G401 (cell line): ENCODE results near the gene SRL. TPM values are rescaled to one million over a fixed set of nuclear protein-coding genes. Genes with fewer than 3 reads are reported as not detected.
"Not testable (repeated sequence)": the region's sequence is repeated elsewhere in the genome, so short reads cannot be mapped to it uniquely, and the experiment has no call there.

ENCODE experiments used
- DNase-seq: peaks from one replicate; pipeline ENCODE4 v3.0.0-alpha.2; 2015; ENCODE audit warnings: low spot score
- in situ Hi-C: cut with HindIII; loops from 2 replicates; pipeline ENCODE4 v1.10.0; 2016; ENCODE audit warnings: low sequenced_read_pairs, mixed read lengths
- total RNA-seq: library from RNA; depleted of rRNA; stranded (reverse); fragments of >200 nt; shearing (Covaris generic); gene quantifications from 2 replicates; pipeline ENCODE4 v1.2.3, GENCODE V29; 2014

The SRL gene
- total RNA-seq, 1 experiment from 2014 or later: 0.07 TPM

GRCh38 chr16:4180511-4180910 is 61.4 kb downstream of the SRL start:
- DNase-seq: no peak

DNA sequence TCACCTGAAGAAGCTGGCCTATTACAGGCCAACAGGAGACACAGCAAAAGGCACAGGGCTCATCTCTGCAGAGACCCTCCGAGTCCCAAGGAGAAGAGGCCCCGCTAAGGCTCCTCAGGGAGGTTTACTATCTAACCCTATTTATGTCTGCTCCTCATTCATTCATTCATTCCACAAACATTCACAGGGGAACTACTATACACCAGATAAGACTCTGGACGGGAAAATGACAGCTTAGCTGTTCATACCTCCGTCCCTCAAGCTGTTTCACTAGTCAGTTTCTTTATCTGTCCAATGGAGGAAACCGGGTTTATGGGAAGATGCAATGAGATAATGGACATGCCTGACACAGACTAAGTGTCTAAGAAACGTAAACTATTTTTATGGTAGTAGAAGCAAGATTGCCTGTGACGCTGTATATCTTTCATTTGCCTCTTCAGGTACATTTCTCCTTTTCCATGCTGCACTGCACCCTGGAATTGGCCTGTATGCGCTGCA is 62.1 kb downstream of the SRL start:
- DNase-seq: no peak
- in situ Hi-C loops: no loop called here

More at GRCh38 chr16:4180511-4180910, 61.4 kb downstream of the SRL start:
- in situ Hi-C loops: no loop called here

- no peak for DNase-seq
- in situ Hi-C loops: no loop called here
Observed at GRCh38 chr16:4179020-4179419, 62.9 kb downstream of the SRL start.

DNA sequence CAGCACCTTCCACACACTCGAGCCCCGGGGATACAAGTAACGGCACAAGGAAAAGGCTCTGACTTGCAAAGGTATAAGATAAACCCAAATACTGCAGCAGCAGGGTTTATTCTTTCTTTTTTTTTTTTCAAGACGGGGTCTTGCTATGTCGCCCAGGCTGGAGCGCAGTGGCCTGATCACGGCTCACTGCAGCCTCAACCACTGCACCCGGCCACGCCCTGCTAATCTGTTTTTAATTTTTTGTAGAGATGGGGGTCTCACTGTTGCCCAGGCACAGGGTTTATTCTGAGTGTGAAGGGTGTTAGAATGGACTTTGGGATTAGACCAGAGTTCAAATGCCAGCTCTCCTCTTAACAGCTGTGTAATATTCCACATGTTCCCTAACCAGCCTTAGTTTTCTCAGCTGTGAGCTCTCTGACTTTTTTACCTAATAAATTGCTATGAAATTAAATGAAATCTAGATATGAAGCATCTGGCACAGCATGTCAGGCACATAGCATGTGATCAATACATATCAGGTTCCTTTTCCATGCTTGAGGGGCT is 63.3 kb downstream of the SRL start:
- in situ Hi-C loops: no loop called here
- DNase-seq: no peak

- DNase-seq: no peak
- in situ Hi-C loops: no loop called here
Observed at GRCh38 chr16:4176906-4177417, 64.9 kb downstream of the SRL start.

DNA sequence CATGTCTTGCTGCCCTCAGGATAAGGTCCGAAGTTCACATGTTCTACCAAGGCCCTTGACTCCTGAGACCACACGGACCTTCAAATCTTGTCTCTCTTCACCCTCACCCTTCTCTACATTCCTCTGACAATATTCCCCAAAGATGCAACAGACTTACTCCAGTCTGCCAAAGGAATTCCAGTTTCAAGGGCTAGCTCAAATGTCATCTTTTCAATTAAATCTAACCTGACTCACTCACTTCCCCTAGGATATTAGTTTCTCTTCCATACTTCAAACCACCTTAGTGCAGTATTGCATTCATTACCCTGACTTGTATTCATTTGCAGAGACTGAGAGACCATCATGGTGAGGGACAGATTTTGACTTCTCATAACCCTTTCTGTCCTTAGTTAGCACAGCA is 66.0 kb downstream of the SRL start:
- in situ Hi-C loops: no loop called here

DNA sequence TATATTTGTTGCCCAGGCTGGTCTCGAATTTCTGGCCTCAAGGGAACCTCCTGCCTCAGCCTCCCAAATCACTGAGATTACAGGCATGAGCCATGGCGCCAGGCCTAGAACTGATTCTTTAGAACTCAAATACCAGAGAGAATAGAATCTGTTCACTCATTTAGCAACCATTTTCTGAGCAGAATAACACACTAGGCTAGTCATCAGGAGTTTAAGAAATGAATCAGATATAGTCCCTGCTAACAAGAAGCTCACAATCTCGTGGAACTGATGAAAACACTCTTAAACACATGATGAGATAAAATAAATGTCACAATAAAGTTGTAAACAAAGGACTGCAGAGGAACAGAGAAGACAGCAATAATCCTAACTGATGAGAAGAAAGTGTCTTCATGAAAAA is 69.8 kb downstream of the SRL start:
- no peak for DNase-seq
- in situ Hi-C loops: no loop called here

More for the DNA sequence above, 66.0 kb downstream of the SRL start:
- DNase-seq: no peak

- DNase-seq: no peak
- in situ Hi-C loops: no loop called here
Observed at GRCh38 chr16:4169415-4169814, 72.5 kb downstream of the SRL start.

- in situ Hi-C loops: no loop called here
Observed at GRCh38 chr16:4166821-4167220, 75.1 kb downstream of the SRL start.

DNA sequence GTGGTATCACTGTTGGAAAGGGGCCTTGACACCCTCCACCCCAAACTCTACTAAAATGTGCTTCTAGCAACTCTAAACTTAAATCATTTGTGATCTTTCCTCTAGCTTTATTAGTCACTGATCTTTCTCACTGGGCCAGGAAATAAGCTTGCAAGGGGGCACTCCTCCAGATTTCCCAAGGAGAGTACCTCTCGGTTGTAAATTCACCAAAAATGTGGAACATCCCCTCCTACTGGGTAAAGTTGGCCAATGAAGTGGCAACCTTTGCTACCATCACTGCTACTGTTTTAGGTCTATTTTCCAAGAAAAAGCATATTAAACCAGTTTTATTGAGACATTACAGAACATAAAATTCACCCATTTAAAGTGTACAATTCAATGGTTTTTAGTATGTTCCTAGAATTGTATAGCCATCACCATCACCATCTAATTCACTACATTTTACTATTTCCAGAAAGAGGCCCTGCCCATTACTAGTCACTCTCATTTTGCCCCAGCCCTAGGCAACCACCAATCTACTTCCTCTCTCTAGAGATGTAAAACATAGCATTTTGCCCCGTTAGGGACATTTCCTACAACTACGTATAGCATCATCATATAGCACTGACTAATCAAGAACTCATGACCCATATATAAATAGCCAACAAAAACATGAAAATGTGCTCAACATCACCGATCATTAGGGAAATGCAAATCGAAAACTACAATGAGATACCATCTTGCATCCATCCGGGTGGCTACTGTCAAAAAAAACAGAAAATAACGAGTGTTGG is 81.0 kb downstream of the SRL start:
- in situ Hi-C loops: no loop called here

More at GRCh38 chr16:4166821-4167220, 75.1 kb downstream of the SRL start:
- no peak for DNase-seq

GRCh38 chr16:4159726-4160125 is 82.2 kb downstream of the SRL start:
- in situ Hi-C loops: no loop called here
- no peak for DNase-seq

More for the DNA sequence above, 81.0 kb downstream of the SRL start:
- no peak for DNase-seq

GRCh38 chr16:4158143-4159093 is 83.5 kb downstream of the SRL start:
- DNase-seq: no peak
- in situ Hi-C loops: no loop called here

GRCh38 chr16:4157376-4157825 is 84.5 kb downstream of the SRL start:
- in situ Hi-C loops: no loop called here

DNA sequence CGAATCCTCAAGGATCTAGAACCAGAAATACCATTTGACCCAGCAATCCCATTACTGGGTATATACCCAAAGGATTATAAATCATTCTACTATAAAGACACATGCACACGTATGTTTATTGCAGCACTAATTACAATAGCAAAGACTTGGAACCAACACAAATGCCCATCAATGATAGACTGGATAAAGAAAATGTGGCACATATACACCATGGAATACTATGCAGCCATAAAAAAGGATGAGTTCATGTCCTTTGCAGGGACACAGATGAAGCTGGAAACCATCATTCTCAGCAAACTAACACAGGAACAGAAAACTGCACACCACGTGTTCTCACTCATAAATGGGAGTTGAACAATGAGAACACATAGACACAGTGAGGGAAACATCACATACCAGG is 85.4 kb downstream of the SRL start:
- in situ Hi-C loops, DNase-seq: not testable (repeated sequence)

More at GRCh38 chr16:4157376-4157825, 84.5 kb downstream of the SRL start:
- DNase-seq: no peak

DNA sequence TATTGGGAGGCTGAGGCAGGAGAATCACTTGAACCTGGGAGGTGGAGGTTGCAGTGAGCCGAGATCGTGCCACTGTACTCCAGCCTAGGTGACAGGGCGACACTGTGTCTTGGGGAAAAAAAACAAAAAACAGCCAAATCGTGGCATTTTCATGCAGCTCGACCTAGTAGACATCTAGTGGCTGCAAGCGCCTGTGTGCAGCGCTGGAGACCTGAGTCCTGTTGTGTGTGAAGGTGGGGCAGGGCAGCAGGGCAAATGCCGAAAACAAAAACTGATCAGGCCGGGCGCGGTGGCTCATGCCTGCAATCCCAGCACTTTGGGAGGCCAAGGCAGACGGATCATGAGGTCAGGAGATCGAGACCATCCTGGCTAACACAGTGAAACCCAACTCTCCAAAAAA is 88.5 kb downstream of the SRL start:
- DNase-seq, in situ Hi-C loops: not testable (repeated sequence)

GRCh38 chr16:4152267-4152666 is 89.6 kb downstream of the SRL start:
- in situ Hi-C loops: no loop called here
- DNase-seq: no peak

DNA sequence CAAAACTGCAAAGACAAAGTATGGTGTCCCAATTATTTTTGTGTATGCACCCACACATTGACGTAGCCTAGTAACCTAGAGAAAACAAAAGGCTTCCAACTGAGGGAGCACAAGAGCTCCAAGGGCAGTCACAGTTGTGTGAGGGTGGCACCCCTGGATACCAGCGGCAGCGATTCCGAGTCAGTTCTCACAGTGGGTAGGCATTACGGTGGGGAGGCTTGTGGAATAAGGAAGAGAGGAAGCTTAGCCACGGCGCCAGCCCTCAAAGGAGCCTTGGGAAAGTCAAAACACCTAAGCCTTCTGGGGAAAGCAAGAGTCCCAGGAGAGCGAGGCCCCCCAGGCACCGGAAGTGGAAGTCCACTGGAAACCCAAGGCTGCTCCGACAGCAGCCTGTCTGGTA is 94.6 kb downstream of the SRL start:
- no peak for DNase-seq
- in situ Hi-C loops: no loop called here

GRCh38 chr16:4142268-4142667 is 99.6 kb downstream of the SRL start:
- in situ Hi-C loops: no loop called here
- no peak for DNase-seq

DNA sequence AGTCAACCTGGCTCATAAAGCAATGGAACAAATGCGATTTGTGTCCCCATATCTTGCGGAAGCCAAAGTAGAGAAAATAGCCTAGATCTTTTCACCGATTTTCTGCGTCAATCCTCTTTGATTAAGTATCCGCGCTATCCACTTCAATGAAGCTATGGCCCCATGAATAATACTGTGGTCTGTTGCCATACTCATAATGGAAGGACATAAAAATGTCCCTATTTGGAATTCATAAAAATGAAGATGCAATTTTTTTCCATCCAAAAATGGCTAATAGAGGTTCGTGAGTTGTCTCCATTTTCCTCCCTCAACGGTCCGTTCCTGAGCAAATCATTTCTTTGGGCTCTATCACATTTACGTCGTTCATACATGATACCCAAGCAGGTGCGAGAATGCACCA is 100.3 kb downstream of the SRL start:
- in situ Hi-C loops: no loop called here
- DNase-seq: no peak
